Neural cell (in vitro differentiated cells): ENCODE data around the gene AKAP6. TPM values are rescaled to one million over a fixed set of nuclear protein-coding genes. Genes with fewer than 3 reads are reported as not detected.

Experiments used
- H2AFZ ChIP-seq: fragments of 200-600, 300-800 bp; sonication (generic), shearing (Covaris generic); 2 replicates; pipeline ENCODE4 v1.6.0; 2014; ENCODE audit warnings: low read depth, mild to moderate bottlenecking, antibody characterized with exemption, low read length, moderate library complexity
- H3F3A ChIP-seq: fragments of 200-600 bp; shearing (Covaris generic); 2 replicates; pipeline ENCODE4 v1.6.1; 2016; ENCODE audit warnings: mild to moderate bottlenecking, moderate library complexity, mixed read lengths, antibody characterized with exemption, low read length; ENCODE audit not compliant: insufficient read depth, poor library complexity, severe bottlenecking
- H3K27ac ChIP-seq: fragments of 200-600, 300-800 bp; sonication (generic), shearing (Covaris generic); 2 replicates; pipeline ENCODE4 v1.5.1; 2014; ENCODE audit warnings: mild to moderate bottlenecking, low read length, moderate library complexity
- H3K27me3 ChIP-seq: fragments of 300-800, 200-600 bp; sonication (generic), shearing (Covaris generic); 2 replicates; pipeline ENCODE4 v1.6.0; 2014; ENCODE audit warnings: mild to moderate bottlenecking, low read depth, low read length, moderate library complexity; ENCODE audit not compliant: insufficient read depth
- H3K36me3 ChIP-seq: fragments of 300-800, 200-600 bp; sonication (generic), shearing (Covaris generic); 2 replicates; pipeline ENCODE4 v1.5.1; 2014; ENCODE audit warnings: mild to moderate bottlenecking, antibody characterized with exemption, low read length, moderate library complexity; ENCODE audit not compliant: insufficient read depth
- H3K4me2 ChIP-seq: fragments of 300-800, 200-600 bp; sonication (generic), shearing (Covaris generic); 2 replicates; pipeline ENCODE4 v1.6.0; 2014; ENCODE audit warnings: mild to moderate bottlenecking, low read length
- H3K4me3 ChIP-seq: fragments of 300-800, 200-600 bp; sonication (generic), shearing (Covaris generic); 2 replicates; pipeline ENCODE4 v1.5.1; 2014; ENCODE audit warnings: mild to moderate bottlenecking, low read length, moderate library complexity
- H3K79me2 ChIP-seq: fragments of 200-600 bp; shearing (Covaris generic); replicated peaks from 2 replicates; pipeline ENCODE4 v1.6.0; 2014; ENCODE audit warnings: mild to moderate bottlenecking, low read length, moderate library complexity; ENCODE audit not compliant: insufficient read depth
- H3K9ac ChIP-seq: fragments of 300-800, 200-600 bp; sonication (generic), shearing (Covaris generic); 2 replicates; pipeline ENCODE4 v1.6.1; 2016; ENCODE audit warnings: mild to moderate bottlenecking, low read length, mixed read lengths
- H3K9me2 ChIP-seq: fragments of 200-600 bp; shearing (Covaris generic); 2 replicates; pipeline ENCODE4 v1.6.1; 2016; ENCODE audit warnings: mild to moderate bottlenecking, low read length, mixed read lengths; ENCODE audit not compliant: insufficient read depth
- H3K9me3 ChIP-seq: fragments of 200-600, 300-800 bp; sonication (generic), shearing (Covaris generic); 2 replicates; pipeline ENCODE4 v1.6.1; 2016; ENCODE audit warnings: mild to moderate bottlenecking, mixed run types, low read length, moderate library complexity, mixed read lengths
- H4K20me1 ChIP-seq: fragments of 200-600 bp; shearing (Covaris generic); 2 replicates; pipeline ENCODE4 v1.6.1; 2016; ENCODE audit warnings: mild to moderate bottlenecking, mixed run types; ENCODE audit not compliant: insufficient read depth
- EP300 ChIP-seq: fragments of 450-650 bp; conservative IDR thresholded peaks from 2 replicates; pipeline ENCODE4 v1.6.1; 2014; ENCODE audit warnings: antibody characterized with exemption, mild to moderate bottlenecking, moderate library complexity; ENCODE audit not compliant: poor library complexity, severe bottlenecking
- EZH2 ChIP-seq: fragments of 200-600, 300-800 bp; shearing (Covaris generic), sonication (generic); IDR thresholded peaks from 2 replicates; pipeline ENCODE4 v1.6.1; 2014; ENCODE audit warnings: antibody characterized with exemption, low read length, borderline replicate concordance, mild to moderate bottlenecking; ENCODE audit not compliant: insufficient read depth, poor library complexity, severe bottlenecking
- MXI1 ChIP-seq: fragments of 450-650 bp; conservative IDR thresholded peaks from 2 replicates; pipeline ENCODE4 v1.6.1; 2014; ENCODE audit warnings: antibody characterized with exemption, mild to moderate bottlenecking; ENCODE audit not compliant: poor library complexity, severe bottlenecking
- POLR2AphosphoS5 ChIP-seq: IDR thresholded peaks from 2 replicates; pipeline ENCODE4 v1.6.1; 2012
- RAD21 ChIP-seq: fragments of 450-650 bp; conservative IDR thresholded peaks from 2 replicates; pipeline ENCODE4 v1.6.1; 2014; ENCODE audit warnings: antibody characterized with exemption, mild to moderate bottlenecking, moderate library complexity
- REST ChIP-seq: IDR thresholded peaks from 2 replicates; pipeline ENCODE4 v1.6.1; 2012; ENCODE audit warnings: borderline replicate concordance
- SMC3 ChIP-seq: fragments of 450-650 bp; conservative IDR thresholded peaks from 2 replicates; pipeline ENCODE4 v1.6.1; 2014; ENCODE audit warnings: antibody characterized with exemption, mild to moderate bottlenecking, moderate library complexity; ENCODE audit not compliant: poor library complexity
- TAF1 ChIP-seq: IDR thresholded peaks from 2 replicates; pipeline ENCODE4 v1.6.1; 2012; ENCODE audit warnings: low read depth
- polyA plus RNA-seq: library from polyadenylated mRNA; depleted of rRNA; stranded (reverse); fragments of >200 nt; gene quantifications from 2 replicates; pipeline ENCODE4 v1.2.3, GENCODE V29; 2014
- TF ChIP-seq, protein P1 (sequence below): fragments of 450-650 bp; IDR thresholded peaks from 2 replicates; pipeline ENCODE4 v1.5.1; 2014; ENCODE audit warnings: antibody characterized with exemption, mild to moderate bottlenecking, moderate library complexity; ENCODE audit not compliant: poor library complexity, severe bottlenecking

AKAP6 gene
- polyA plus RNA-seq, 1 donor from 2014 or later = 15.8 TPM

DNA sequence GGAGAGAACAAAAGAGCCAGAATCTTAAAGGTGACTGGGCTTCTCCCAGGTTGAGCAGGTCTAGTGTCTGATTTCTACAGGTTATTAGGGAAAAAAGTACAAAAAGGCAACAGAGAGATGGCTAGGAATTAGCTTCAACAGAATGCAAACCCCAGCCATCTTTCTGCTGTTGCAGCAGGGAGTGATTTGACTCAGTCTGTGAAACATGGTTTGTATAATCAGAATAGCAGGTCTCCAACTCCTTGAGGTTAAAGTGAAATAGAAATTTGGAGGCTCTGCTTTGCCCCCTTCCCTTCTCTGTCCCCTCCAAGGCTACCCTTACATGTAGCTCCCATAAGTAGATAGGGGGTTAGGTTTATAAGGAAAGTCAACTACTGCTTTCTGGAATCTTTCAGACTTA, 105.8 kb downstream of the AKAP6 start:
- Histone ChIP-seq H3K27ac (no peak overlapping the region), H3K9ac (no peak overlapping the region), H3F3A (no peaks in the 10 kb centered on the region), H3K79me2 (peaks cover 6% of the 10 kb centered on the region), H3K4me2 (no peak overlapping the region), H3K9me3 (no peaks in the 10 kb centered on the region), H3K36me3 (peaks cover 19% of the 10 kb centered on the region), H2AFZ (no peak overlapping the region), H3K9me2 (no peaks in the 10 kb centered on the region), H4K20me1 (no peaks in the 10 kb centered on the region), H3K27me3 (no peaks in the 10 kb centered on the region), H3K4me3 (no peak overlapping the region)
- no peak for TF ChIP-seq MXI1

GRCh38 chr14:32435411-32435810, 106.3 kb downstream of the AKAP6 start:
- H3K9me3 ChIP-seq = no peaks in the 10 kb centered on the region
- no peak overlapping the region for H3K9ac ChIP-seq
- no peak overlapping the region for H3K27ac ChIP-seq
- H3F3A ChIP-seq = no peaks in the 10 kb centered on the region
- TF ChIP-seq REST = no peak
- no peak for TF ChIP-seq RAD21
- TF ChIP-seq EP300 = no peak
- no peak for TF ChIP-seq TAF1
- no peak for TF ChIP-seq POLR2AphosphoS5
- no peak for TF ChIP-seq MXI1
- TF ChIP-seq, protein P1, sequence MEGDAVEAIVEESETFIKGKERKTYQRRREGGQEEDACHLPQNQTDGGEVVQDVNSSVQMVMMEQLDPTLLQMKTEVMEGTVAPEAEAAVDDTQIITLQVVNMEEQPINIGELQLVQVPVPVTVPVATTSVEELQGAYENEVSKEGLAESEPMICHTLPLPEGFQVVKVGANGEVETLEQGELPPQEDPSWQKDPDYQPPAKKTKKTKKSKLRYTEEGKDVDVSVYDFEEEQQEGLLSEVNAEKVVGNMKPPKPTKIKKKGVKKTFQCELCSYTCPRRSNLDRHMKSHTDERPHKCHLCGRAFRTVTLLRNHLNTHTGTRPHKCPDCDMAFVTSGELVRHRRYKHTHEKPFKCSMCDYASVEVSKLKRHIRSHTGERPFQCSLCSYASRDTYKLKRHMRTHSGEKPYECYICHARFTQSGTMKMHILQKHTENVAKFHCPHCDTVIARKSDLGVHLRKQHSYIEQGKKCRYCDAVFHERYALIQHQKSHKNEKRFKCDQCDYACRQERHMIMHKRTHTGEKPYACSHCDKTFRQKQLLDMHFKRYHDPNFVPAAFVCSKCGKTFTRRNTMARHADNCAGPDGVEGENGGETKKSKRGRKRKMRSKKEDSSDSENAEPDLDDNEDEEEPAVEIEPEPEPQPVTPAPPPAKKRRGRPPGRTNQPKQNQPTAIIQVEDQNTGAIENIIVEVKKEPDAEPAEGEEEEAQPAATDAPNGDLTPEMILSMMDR = no peak
- no peak for TF ChIP-seq EZH2
- TF ChIP-seq SMC3 = no peak
- peaks cover 19% of the 10 kb centered on the region for H3K36me3 ChIP-seq
- H3K27me3 ChIP-seq = no peaks in the 10 kb centered on the region
- no peak overlapping the region for H3K4me2 ChIP-seq
- H4K20me1 ChIP-seq = no peaks in the 10 kb centered on the region
- no peaks in the 10 kb centered on the region for H3K9me2 ChIP-seq
- H3K79me2 ChIP-seq = peaks cover 4% of the 10 kb centered on the region
- no peak overlapping the region for H2AFZ ChIP-seq
- no peak overlapping the region for H3K4me3 ChIP-seq

- Histone ChIP-seq H2AFZ (no peak overlapping the region), H3K36me3 (peaks cover 19% of the 10 kb centered on the region), H3K4me2 (no peak overlapping the region), H4K20me1 (no peaks in the 10 kb centered on the region), H3K79me2 (peaks cover 4% of the 10 kb centered on the region), H3K9me3 (no peaks in the 10 kb centered on the region), H3F3A (no peaks in the 10 kb centered on the region), H3K9ac (no peak overlapping the region), H3K27ac (no peak overlapping the region), H3K9me2 (no peaks in the 10 kb centered on the region), H3K27me3 (no peaks in the 10 kb centered on the region), H3K4me3 (no peak overlapping the region)
- TF ChIP-seq EP300 (no peak), POLR2AphosphoS5 (no peak), EZH2 (no peak), REST (no peak), RAD21 (no peak), TAF1 (no peak), SMC3 (no peak), MXI1 (no peak)
- TF ChIP-seq, protein P1 = no peak
Observed at GRCh38 chr14:32436993-32437392, 107.9 kb downstream of the AKAP6 start.
